Measurements from ENCODE around the gene ELAVL3.
"Not testable (repeated sequence)": the region's sequence is repeated elsewhere in the genome, so short reads cannot be mapped to it uniquely, and the experiment has no call there.

The ELAVL3 gene

GRCh38 chr19:11406703-11407236 lies 74.1 kb downstream of the ELAVL3 start:
- DNase-seq (ENCODE audit: low read depth), result not testable (repeated sequence)

GRCh38 chr19:11405846-11406643 lies 74.8 kb downstream of the ELAVL3 start:
- DNase-seq (ENCODE audit: low read depth), result no peak

GRCh38 chr19:11404588-11405222 lies 76.1 kb downstream of the ELAVL3 start:
- no peak for DNase-seq (ENCODE audit: low read depth)

DNA sequence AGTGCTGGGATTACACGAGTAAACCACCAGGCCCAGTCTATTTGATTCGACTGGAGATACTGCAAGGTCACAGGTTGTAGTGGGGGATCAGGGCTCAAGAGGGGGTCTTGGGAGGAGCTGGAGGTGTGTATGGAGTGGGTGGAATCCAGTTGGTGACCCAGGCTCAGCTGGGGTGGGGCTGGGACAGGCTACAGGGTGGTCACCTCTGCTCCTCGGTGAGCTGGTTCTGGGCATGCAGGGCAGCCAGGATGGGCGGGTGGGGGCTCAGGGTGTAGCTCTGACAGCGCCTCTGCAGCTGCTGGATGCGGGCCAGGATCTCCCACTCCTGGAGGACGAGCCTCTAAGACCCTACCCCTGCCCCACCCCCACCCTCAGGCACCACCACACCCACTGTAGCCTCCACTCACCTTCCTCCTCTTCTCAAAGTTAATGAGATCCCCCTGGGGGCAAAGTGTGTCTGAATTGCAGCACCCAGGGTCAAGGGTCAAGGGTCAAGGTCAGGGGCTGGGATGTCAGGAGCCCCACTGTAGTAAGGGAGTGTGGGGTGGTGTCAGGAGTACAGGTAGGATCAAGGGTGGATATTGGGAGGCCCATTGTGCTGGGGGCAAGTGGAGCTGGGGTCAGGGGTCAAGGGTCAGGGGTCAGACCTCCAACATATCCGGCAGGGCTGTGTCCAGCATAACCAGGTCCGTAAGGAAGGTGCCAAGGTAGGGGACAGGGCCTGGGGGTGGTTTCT lies 78.9 kb downstream of the ELAVL3 start:
- DNase-seq (ENCODE audit: low read depth), result no peak
